GM19025 (cell line): ENCODE results near the gene AGO4.

ENCODE experiments used
- ATAC-seq: cut with Tn5 transposase; IDR thresholded peaks from one replicate; pipeline ENCODE4 v1.9.1; 2021; ENCODE audit warnings: mild to moderate bottlenecking, low read depth, moderate library complexity; ENCODE audit not compliant: unreplicated experiment

Gene AGO4

DNA sequence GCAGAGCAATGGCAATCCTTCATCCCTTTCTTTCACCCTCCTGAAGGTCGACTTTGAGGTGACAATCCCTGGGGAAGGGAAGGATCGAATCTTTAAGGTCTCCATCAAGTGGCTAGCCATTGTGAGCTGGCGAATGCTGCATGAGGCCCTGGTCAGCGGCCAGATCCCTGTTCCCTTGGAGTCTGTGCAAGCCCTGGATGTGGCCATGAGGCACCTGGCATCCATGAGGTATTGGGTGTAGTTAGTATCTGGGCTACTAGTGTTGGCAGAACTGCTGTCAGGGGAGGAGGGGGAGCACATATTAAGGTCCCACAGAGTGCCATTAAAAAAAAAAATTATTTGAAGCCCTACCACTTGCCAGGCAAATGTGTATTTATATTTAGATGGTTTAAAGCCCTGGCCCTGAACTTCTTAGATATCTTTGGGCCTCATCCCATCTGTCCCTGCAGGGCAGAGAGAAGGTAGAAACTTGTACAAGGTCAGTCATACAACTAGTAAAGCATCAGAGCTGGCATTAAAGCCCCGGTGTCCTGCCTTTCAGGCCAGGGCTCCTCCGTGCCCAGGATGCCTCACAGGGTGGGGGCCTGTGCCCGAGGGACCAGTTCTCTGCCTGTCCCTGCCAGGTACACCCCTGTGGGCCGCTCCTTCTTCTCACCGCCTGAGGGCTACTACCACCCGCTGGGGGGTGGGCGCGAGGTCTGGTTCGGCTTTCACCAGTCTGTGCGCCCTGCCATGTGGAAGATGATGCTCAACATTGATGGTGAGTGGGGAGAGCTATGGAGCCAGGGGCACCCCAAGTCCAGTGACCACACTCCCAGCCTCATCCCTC lies 85.4 kb downstream of the AGO4 start:
- no peak for ATAC-seq

DNA sequence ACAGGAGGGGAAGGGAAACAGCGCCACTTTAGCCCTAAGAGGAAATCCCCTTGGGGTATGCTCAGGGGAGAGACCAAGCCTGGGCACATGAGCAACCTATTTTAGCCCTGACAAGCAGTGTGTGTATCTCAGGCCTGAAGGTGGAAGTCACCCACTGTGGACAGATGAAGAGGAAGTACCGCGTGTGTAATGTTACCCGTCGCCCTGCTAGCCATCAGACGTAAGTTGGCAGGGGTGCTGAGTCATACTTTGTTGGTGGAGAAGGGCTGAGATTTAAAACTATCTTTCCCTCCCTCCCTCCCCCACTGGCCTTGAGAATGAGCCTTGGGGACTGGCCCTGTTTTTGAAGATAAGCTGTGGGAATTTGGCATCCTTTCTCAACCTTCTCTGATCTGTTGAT lies 86.4 kb downstream of the AGO4 start:
- ATAC-seq = peak; percentile 64

DNA sequence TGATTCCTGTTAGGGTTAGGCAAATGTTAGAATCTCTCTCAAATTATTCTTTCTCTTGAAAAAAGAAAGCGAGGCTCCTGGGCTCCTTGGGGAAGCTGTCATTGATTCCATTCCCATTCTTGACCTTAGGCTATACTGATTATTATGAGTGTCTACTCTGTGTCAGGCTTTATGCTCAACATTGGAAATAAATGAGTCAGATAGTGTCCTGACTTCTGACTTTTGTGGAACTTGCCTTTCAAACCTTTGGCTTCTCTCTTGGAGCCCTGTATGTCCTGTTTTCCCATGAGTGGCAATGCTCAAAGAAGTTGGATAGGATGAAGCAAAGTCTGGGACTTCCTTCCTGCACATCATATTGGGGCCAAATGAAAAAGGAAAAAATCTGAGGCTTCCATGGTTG lies 86.8 kb downstream of the AGO4 start:
- ATAC-seq = no peak

DNA sequence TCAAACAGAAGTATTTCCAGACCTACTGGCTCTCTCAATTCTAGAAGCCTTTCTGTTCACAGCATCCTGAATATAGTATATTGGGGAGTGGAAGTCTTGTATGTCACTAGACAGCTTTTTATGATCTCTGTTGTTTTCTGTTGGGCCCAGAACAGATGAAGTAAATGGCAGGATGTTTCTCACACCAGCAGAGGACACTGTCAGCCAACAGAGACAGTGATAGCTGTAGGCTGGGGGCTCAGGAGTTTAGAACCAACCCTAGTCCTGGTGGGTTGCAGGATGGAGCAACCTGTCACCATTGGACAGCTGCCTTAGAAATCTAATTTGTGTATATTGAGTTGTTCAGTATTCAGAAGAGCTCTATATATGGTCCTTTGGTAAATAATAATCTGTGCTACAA lies 92.1 kb downstream of the AGO4 start:
- ATAC-seq = no peak

DNA sequence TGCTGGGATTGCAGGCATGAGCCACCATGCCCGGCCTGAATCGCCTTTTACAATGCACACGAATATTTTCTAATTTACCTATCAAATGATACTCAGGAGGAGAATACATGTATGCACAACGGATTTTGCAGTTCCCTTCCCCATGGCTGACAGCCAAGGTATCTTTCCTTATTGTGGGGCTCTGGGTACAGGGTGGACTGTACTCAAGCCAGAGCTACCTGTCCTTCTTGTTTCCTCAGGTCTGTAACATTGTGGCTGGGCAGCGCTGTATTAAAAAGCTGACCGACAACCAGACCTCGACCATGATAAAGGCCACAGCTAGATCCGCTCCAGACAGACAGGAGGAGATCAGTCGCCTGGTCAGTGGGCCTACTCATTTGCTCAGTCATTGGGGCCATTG lies 93.4 kb downstream of the AGO4 start:
- no peak for ATAC-seq

DNA sequence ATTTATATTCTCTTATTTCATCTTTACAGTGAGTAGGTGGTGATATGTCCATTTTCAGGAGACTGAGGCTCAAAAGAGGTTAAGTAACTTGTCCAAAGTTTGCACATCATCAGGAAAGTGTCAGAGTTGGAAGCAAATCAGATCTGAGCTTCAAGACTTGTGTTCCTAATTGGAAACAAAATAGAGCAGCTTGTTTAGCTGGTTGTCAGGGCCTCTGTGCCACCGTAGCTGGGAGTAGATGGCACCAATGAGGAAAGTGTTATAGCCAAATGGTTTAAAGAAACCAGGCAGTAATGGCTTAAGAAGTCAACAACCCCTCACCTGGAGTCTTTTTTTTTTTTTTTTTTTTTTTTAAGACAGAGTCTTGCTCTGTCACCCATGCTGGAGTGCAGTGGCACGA lies 94.9 kb downstream of the AGO4 start:
- no peak for ATAC-seq
